HG02642 (cell line): ENCODE measurements around the gene SUGP2.

ENCODE experiments used
- ATAC-seq: cut with Tn5 transposase; IDR thresholded peaks from one replicate; pipeline ENCODE4 v1.9.1; 2021; ENCODE audit warnings: mild to moderate bottlenecking; ENCODE audit not compliant: unreplicated experiment, poor library complexity

Gene SUGP2

GRCh38 chr19:18995804-18996241, 37.5 kb downstream of the SUGP2 start:
- ATAC-seq = no peak

- ATAC-seq = no peak
Measured at GRCh38 chr19:18993115-18993514, 40.2 kb downstream of the SUGP2 start.

DNA sequence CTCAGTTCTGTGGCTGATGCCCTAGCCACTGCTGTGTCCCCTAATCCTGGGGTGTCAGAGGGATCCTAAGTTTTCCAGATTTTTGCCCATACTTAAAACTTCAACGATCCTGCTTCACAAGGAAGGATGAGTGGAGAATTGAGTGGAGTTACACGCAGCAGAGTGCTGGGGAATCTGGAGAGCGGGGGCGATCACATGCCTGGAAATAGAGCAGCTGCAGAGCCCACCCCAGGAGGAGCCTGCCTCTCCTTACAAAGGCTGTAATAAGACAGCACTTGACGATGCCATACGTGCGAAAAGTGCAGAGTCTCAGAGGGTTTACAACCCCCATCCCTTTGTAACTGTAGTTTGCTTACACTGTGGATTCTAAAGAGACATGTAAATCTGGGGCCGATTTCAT, 40.6 kb downstream of the SUGP2 start:
- ATAC-seq = no peak

GRCh38 chr19:18991468-18991867, 41.8 kb downstream of the SUGP2 start:
- no peak for ATAC-seq

GRCh38 chr19:18991006-18991405, 42.3 kb downstream of the SUGP2 start:
- no peak for ATAC-seq

DNA sequence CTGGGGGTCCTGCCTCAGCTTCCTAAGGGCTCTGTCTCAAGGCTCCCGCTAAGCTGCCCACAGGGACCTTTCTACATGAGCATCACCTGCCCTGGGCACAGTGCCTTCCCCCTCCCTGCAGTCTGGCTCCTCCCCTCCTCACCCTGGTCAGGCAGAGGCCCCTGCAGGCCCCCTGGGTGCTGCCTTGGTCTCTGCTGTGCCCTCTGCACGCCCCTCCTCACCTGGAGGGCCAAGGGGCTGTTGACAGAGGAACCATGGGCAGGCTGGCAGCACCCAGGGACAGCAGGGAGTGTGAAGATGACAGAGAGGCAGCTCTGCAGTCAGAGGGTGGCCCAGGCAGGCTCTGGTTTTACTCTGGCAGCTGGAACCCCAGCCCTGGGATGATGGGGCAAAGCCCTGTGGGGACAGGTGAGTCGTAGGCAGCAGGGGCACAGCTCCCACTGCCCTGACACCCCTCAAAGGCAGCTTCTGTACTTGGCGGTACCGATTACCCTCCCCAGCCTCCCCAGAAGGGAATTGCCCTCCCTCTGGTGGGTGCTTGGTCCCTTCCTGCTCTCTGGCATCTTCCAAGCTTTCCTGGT, 43.1 kb downstream of the SUGP2 start:
- no peak for ATAC-seq

GRCh38 chr19:18989316-18989715, 44.0 kb downstream of the SUGP2 start:
- ATAC-seq = no peak

DNA sequence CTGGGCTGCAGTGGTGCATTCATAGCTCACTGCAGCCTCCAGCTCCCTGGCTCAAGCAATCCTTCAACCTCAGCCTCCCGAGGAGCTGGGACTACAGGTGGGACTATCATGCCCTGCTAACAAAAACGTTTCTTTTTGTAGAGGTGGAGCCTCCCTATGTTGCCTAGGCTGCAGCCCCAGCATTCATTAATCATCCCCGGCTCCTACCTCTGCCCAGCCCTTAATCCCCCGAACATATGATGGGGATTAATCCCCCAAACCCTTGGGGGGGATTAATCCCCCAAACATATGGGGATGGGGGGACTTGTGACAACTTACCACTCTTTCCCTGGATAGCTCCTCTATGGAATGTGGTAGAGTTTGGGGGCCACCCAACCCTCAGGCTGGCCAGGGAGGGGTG, 45.9 kb downstream of the SUGP2 start:
- no peak for ATAC-seq

DNA sequence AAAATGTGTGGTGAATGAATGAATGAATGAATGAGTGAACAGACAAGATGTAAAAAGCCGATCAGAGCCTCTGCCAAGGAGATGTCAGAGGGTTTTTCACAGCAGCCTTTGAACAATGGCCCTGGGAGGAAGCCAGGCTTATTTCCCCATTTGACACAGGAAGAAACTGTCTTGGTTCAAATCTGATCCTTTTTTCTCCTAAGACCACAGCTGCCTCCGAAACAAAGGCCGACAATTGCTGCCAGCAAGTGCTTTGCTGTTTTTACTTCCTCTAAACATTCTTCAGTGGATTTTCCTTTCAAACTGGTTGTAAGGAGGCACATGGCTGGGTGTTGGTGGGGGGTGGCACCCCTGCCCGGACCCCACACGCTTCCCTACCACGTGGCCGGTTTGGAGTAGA, 48.1 kb downstream of the SUGP2 start:
- no peak for ATAC-seq

- no peak for ATAC-seq
Measured at GRCh38 chr19:18984251-18984650, 49.1 kb downstream of the SUGP2 start.

- ATAC-seq = no peak
Measured at GRCh38 chr19:18982669-18983068, 50.6 kb downstream of the SUGP2 start.

- ATAC-seq = no peak
Measured at GRCh38 chr19:18980432-18981020, 52.8 kb downstream of the SUGP2 start.

DNA sequence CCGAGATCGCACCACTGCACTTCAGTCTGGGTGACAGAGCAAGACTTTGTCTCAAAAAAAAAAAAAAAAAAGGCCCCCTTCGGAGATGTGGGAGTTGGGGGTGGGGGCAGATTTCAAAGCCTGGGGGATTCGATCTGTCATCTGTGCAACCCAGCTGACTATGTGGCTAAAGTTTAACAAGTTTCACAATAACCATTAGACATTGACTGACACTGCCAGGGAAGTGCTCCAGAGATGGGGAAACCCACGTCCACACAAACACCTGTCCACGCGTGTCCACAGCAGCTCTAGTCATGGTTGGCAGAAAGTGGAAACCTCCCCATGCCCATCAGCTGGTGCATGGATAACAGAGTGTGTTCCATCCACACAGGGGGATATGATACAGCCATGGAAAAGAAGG, 54.7 kb downstream of the SUGP2 start:
- no peak for ATAC-seq

GRCh38 chr19:18975869-18976268, 57.4 kb downstream of the SUGP2 start:
- no peak for ATAC-seq

GRCh38 chr19:18975011-18975410, 58.3 kb downstream of the SUGP2 start:
- ATAC-seq = no peak

DNA sequence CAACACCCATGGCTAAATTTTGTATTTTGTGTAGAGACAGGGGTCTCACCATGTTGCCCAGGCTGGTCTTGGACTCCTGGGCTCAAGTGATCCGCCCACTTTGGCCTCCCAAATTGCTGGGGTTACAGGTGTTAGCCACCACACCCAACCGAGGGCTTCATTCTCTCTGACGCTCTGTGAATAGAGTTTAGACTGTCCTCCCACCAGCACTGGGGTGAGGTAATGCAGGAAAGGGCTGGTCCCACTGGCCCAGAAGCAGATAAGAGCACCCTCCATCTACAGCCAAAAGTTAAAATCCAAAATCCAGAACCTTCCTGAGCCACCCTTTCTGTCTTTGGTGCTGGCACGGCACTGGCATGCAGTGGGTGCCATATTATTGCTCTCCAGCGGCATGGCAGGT, 60.5 kb downstream of the SUGP2 start:
- ATAC-seq = no peak

DNA sequence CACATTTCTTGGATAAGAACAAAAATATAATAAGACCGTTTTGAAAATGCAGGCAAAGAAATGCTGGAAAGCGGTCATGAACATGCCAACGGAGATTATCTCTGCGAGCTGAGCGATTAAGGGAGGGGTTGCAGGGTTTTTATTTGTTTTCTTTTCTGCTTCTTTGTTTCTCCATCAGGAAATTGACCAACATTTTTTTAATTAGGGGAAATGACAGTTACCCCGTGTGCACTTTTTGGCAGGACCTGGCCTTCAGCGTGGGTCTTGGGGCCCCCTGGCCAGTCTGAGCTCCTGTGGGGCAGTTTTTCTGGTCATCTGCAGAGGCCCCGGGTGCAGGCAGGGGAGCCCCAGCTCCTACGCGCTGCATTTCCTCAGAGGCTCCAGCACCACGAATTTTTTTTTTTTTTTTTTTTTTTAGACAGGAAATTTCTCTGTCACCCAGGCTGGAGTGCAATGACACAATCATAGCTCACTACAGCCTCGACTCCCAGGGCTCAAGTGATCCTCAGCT, 61.0 kb downstream of the SUGP2 start:
- ATAC-seq = no peak

GRCh38 chr19:18969931-18970659, 63.2 kb downstream of the SUGP2 start:
- no peak for ATAC-seq

DNA sequence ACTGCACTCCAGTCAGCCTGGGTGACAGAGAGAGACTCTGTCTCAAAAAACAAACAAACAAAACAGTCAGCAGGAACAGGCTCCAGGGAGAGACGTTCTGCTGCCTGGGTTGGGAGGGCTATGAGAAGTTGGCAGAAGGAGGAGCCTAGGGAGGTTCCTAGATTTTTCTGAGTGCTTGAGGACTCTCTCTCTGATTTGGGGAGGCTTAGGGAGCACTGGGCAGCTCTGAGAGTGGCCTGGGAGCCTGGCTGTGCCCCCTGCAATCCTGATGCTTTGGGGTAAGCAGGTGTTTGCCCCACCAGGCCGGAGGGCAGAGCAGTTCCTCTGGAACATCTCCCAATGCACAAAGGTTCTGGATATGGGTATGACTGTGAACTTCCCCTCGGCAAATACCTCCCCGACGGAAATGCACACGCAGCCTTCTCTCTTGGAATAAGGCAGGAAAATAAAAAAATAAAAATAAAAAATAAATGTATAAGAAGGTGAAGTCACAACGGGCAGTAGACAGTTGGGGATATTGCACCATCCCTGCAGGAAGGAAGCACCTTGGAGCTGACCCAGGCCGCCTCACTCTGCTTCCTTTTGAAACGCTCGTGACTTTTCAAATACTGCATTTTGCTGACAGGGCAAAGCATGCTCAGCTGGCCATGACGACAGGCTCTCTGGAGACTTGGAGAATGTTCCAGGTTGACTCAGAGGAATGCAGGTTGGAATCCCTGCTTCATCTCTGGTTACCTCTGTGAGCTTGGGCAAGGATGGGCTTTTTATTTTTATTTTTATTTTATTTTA, 65.8 kb downstream of the SUGP2 start:
- no peak for ATAC-seq

- ATAC-seq = no peak
Measured at GRCh38 chr19:18966307-18966706, 67.0 kb downstream of the SUGP2 start.

DNA sequence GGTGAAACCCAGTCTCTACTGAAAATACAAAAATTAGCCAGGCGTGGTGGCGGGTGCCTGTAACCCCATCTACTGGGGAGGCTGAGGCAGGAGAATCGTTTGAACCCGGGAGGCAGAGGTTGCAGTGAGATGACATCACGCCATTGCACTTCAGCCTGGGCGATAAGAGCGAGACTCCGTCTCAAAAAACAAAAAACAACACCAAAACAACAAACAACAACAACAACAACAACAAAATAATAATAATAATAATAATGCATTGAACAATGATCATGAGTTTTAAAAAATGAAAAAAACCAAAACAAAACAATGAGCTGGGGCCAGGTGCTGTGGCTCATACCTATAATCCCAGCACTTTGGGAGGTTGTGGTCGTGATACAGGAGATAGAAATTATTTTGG, 69.2 kb downstream of the SUGP2 start:
- ATAC-seq = no peak
